HL-60 (cell line): ENCODE data around the gene TMEM178A.

ENCODE experiments used
- GABPA ChIP-seq: IDR thresholded peaks from 2 replicates; pipeline ENCODE4 v1.6.1; 2012; ENCODE audit warnings: low read depth
- TF ChIP-seq, protein P1 (sequence below): IDR thresholded peaks from one replicate; pipeline ENCODE4 v1.5.1; 2011; ENCODE audit warnings: low read length, control low read depth, inconsistent platforms; ENCODE audit not compliant: insufficient read depth
- TF ChIP-seq, protein P2 (sequence below): IDR thresholded peaks from 2 replicates; pipeline ENCODE4 v1.6.1; 2012; ENCODE audit warnings: low read depth; ENCODE audit not compliant: insufficient replicate concordance

DNA sequence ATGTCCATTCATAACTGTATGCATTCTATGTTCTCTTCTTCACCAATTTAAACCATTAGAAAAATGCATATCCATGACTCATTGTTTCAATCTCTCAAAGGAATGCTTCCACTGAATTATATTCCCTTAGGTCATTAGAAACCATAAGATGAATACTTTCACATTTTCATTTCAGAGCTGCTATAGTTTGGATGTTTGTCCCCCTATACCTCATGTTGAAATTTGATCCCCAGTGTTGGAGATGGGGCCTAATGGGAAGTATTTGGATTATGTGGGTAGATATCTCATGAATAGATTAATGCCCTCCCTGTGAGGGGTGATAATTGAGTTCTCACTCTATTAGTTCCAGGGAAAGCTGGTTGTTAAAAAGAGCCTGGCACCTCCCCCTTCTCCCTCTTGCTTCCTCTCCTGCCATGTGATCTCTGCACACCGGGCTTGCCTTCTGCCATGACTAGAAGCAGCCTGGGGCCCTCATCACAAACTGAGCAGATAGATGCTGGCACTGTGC is 77.6 kb downstream of the TMEM178A start:
- TF ChIP-seq, protein P1, sequence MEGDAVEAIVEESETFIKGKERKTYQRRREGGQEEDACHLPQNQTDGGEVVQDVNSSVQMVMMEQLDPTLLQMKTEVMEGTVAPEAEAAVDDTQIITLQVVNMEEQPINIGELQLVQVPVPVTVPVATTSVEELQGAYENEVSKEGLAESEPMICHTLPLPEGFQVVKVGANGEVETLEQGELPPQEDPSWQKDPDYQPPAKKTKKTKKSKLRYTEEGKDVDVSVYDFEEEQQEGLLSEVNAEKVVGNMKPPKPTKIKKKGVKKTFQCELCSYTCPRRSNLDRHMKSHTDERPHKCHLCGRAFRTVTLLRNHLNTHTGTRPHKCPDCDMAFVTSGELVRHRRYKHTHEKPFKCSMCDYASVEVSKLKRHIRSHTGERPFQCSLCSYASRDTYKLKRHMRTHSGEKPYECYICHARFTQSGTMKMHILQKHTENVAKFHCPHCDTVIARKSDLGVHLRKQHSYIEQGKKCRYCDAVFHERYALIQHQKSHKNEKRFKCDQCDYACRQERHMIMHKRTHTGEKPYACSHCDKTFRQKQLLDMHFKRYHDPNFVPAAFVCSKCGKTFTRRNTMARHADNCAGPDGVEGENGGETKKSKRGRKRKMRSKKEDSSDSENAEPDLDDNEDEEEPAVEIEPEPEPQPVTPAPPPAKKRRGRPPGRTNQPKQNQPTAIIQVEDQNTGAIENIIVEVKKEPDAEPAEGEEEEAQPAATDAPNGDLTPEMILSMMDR, result no peak
- TF ChIP-seq, protein P2, sequence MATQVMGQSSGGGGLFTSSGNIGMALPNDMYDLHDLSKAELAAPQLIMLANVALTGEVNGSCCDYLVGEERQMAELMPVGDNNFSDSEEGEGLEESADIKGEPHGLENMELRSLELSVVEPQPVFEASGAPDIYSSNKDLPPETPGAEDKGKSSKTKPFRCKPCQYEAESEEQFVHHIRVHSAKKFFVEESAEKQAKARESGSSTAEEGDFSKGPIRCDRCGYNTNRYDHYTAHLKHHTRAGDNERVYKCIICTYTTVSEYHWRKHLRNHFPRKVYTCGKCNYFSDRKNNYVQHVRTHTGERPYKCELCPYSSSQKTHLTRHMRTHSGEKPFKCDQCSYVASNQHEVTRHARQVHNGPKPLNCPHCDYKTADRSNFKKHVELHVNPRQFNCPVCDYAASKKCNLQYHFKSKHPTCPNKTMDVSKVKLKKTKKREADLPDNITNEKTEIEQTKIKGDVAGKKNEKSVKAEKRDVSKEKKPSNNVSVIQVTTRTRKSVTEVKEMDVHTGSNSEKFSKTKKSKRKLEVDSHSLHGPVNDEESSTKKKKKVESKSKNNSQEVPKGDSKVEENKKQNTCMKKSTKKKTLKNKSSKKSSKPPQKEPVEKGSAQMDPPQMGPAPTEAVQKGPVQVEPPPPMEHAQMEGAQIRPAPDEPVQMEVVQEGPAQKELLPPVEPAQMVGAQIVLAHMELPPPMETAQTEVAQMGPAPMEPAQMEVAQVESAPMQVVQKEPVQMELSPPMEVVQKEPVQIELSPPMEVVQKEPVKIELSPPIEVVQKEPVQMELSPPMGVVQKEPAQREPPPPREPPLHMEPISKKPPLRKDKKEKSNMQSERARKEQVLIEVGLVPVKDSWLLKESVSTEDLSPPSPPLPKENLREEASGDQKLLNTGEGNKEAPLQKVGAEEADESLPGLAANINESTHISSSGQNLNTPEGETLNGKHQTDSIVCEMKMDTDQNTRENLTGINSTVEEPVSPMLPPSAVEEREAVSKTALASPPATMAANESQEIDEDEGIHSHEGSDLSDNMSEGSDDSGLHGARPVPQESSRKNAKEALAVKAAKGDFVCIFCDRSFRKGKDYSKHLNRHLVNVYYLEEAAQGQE, result no peak
- TF ChIP-seq GABPA, result no peak
